H9 (cell line): Measurements from ENCODE around the gene MYH7. TPM values are rescaled to one million over a fixed set of nuclear protein-coding genes. Genes with fewer than 3 reads are reported as not detected.

Experiments
- DNase-seq: peaks from one replicate; pipeline ENCODE4 v3.0.0-alpha.2; 2017
- H2AFZ ChIP-seq: one replicate; pipeline ENCODE4 v1.6.1; 2013; ENCODE audit warnings: mild to moderate bottlenecking, low read length, control low read depth, moderate library complexity
- H2AK5ac ChIP-seq: 2 replicates; pipeline ENCODE4 v1.6.1; 2013; ENCODE audit warnings: low read length, control low read depth, mixed read lengths; ENCODE audit not compliant: insufficient read length
- H2BK120ac ChIP-seq: one replicate; pipeline ENCODE4 v1.6.1; 2013; ENCODE audit warnings: low read depth, mild to moderate bottlenecking, low read length, control low read depth, inconsistent platforms; ENCODE audit not compliant: poor library complexity, severe bottlenecking
- H2BK12ac ChIP-seq: 2 replicates; pipeline ENCODE4 v1.6.1; 2013; ENCODE audit warnings: low read length, control low read depth, mixed read lengths, low read depth; ENCODE audit not compliant: insufficient read length
- H2BK15ac ChIP-seq: 2 replicates; pipeline ENCODE4 v1.6.1; 2013; ENCODE audit warnings: low read depth, low read length, control low read depth
- H2BK20ac ChIP-seq: one replicate; pipeline ENCODE4 v1.6.1; 2013; ENCODE audit warnings: low read depth, mild to moderate bottlenecking, low read length, control low read depth, inconsistent platforms; ENCODE audit not compliant: poor library complexity, severe bottlenecking
- H2BK5ac ChIP-seq: 2 replicates; pipeline ENCODE4 v1.6.1; 2013; ENCODE audit warnings: low read length, control low read depth, mixed read lengths; ENCODE audit not compliant: insufficient read length
- H3K14ac ChIP-seq: 2 replicates; pipeline ENCODE4 v1.6.1; 2013; ENCODE audit warnings: low read length, control low read depth; ENCODE audit not compliant: insufficient read depth
- H3K18ac ChIP-seq: 2 replicates; pipeline ENCODE4 v1.6.1; 2013; ENCODE audit warnings: low read depth, mild to moderate bottlenecking, mixed read lengths, low read length, control low read depth; ENCODE audit not compliant: insufficient read length
- H3K23ac ChIP-seq: 2 replicates; pipeline ENCODE4 v1.6.1; 2013; ENCODE audit warnings: low read length, control low read depth, mixed read lengths, low read depth; ENCODE audit not compliant: insufficient read length
- H3K23me2 ChIP-seq: 2 replicates; pipeline ENCODE4 v1.6.1; 2013; ENCODE audit warnings: low read depth, mild to moderate bottlenecking, mixed read lengths, low read length, control low read depth; ENCODE audit not compliant: insufficient read length, poor library complexity, severe bottlenecking
- H3K27ac ChIP-seq: 2 replicates; pipeline ENCODE4 v1.5.1; 2013; ENCODE audit warnings: low read length, control low read depth, mixed read lengths, low read depth; ENCODE audit not compliant: insufficient read length
- H3K27me3 ChIP-seq: 2 replicates; pipeline ENCODE4 v1.6.1; 2013; ENCODE audit warnings: low read length, control low read depth, inconsistent platforms; ENCODE audit not compliant: insufficient read depth
- H3K4ac ChIP-seq: 2 replicates; pipeline ENCODE4 v1.6.1; 2013; ENCODE audit warnings: low read depth, mild to moderate bottlenecking, control low read depth, inconsistent platforms, low read length, moderate library complexity
- H3K4me1 ChIP-seq: 2 replicates; pipeline ENCODE4 v1.6.1; 2013; ENCODE audit warnings: low read length, control low read depth, inconsistent platforms; ENCODE audit not compliant: insufficient read depth
- H3K4me2 ChIP-seq: 2 replicates; pipeline ENCODE4 v1.6.1; 2013; ENCODE audit warnings: low read length, control low read depth, mixed read lengths; ENCODE audit not compliant: insufficient read length, insufficient read depth
- H3K56ac ChIP-seq: 2 replicates; pipeline ENCODE4 v1.6.1; 2013; ENCODE audit warnings: low read depth, mild to moderate bottlenecking, mixed read lengths, low read length, control low read depth; ENCODE audit not compliant: insufficient read length
- H3K79me1 ChIP-seq: 2 replicates; pipeline ENCODE4 v1.6.1; 2013; ENCODE audit warnings: low read depth, mild to moderate bottlenecking, moderate library complexity, low read length, control low read depth, inconsistent platforms; ENCODE audit not compliant: insufficient read depth, poor library complexity, severe bottlenecking
- H3K79me2 ChIP-seq: 2 replicates; pipeline ENCODE4 v1.6.1; 2013; ENCODE audit warnings: low read length, control low read depth, inconsistent platforms; ENCODE audit not compliant: insufficient read depth
- H3K9ac ChIP-seq: 2 replicates; pipeline ENCODE4 v1.6.1; 2013; ENCODE audit warnings: low read length, control low read depth, mixed read lengths; ENCODE audit not compliant: insufficient read length; ENCODE audit errors: extremely low read depth
- H3K9me3 ChIP-seq: one replicate; pipeline ENCODE4 v1.6.1; 2013; ENCODE audit warnings: low read depth, low read length, inconsistent platforms; ENCODE audit not compliant: control insufficient read depth
- H3T11ph ChIP-seq: one replicate; pipeline ENCODE4 v1.6.1; 2013; ENCODE audit warnings: mild to moderate bottlenecking, low read length, control low read depth, inconsistent platforms
- H4K20me1 ChIP-seq: one replicate; pipeline ENCODE4 v1.6.1; 2013; ENCODE audit not compliant: control insufficient read depth, insufficient read length, insufficient read depth
- H4K5ac ChIP-seq: 2 replicates; pipeline ENCODE4 v1.6.1; 2013; ENCODE audit warnings: low read depth, mild to moderate bottlenecking, mixed read lengths, low read length, control low read depth; ENCODE audit not compliant: insufficient read length
- H4K8ac ChIP-seq: replicated peaks from 2 replicates; pipeline ENCODE4 v1.6.1; 2013; ENCODE audit warnings: low read length, control low read depth, mixed read lengths, low read depth; ENCODE audit not compliant: insufficient read length
- H4K91ac ChIP-seq: 2 replicates; pipeline ENCODE4 v1.6.1; 2013; ENCODE audit warnings: low read depth, mild to moderate bottlenecking, moderate library complexity, mixed read lengths, low read length, control low read depth; ENCODE audit not compliant: insufficient read length
- H3K27ac Mint-ChIP-seq, 3 experiments: 2 replicates in 2 of 3; 3 replicates in 1 of 3; pipeline ENCODE4 v1.8.0; 2020 to 2021; ENCODE audit warnings: mixed read lengths in 3 of 3, mild to moderate bottlenecking in 1 of 3, moderate library complexity in 1 of 3
- H3K27me3 Mint-ChIP-seq: 2 replicates; pipeline ENCODE4 v1.8.0; 2021; ENCODE audit warnings: low read depth, mild to moderate bottlenecking, moderate library complexity, mixed read lengths
- H3K36me3 Mint-ChIP-seq, 3 experiments: 2 replicates in 2 of 3; 3 replicates in 1 of 3; pipeline ENCODE4 v1.8.0; 2020 to 2021; ENCODE audit warnings: low read depth in 3 of 3, mixed read lengths in 3 of 3; ENCODE audit not compliant: insufficient read depth in 1 of 3
- H3K4me1 Mint-ChIP-seq, 2 experiments: 2 replicates each; pipeline ENCODE4 v1.8.0; 2020; ENCODE audit warnings: mixed read lengths in 2 of 2
- H3K4me3 Mint-ChIP-seq, 2 experiments: 2 replicates in 1 of 2; 3 replicates in 1 of 2; pipeline ENCODE4 v1.8.0; 2020 to 2021; ENCODE audit warnings: mild to moderate bottlenecking in 2 of 2, mixed read lengths in 2 of 2, moderate library complexity in 1 of 2
- H3K9me3 Mint-ChIP-seq, 2 experiments: 2 replicates in 1 of 2; 3 replicates in 1 of 2; pipeline ENCODE4 v1.8.0; 2020; ENCODE audit warnings: mild to moderate bottlenecking in 2 of 2, mixed read lengths in 2 of 2, moderate library complexity in 1 of 2
- WGBS: extraction: QIAGEN DNeasy Blood & Tissue Kit; methylation state at CpG from one replicate; pipeline ENCODE4 v1.1.7; 2013; ENCODE audit warnings: missing lambda C conversion rate, low lambda C conversion rate, mixed read lengths; ENCODE audit not compliant: insufficient read length; ENCODE audit errors: extremely low coverage; 5-methylcytosine and 5-hydroxymethylcytosine counted together
- microRNA-seq: library from miRNA; unstranded; fragments of <30 nt; microRNA quantifications from one replicate; pipeline ENCODE4, GENCODE V29; 2020; ENCODE audit warnings: borderline microRNAs expressed
- total RNA-seq: library from RNA; stranded (reverse); gene quantifications from 2 replicates; pipeline ENCODE4 v1.2.1, GENCODE V29; 2021
- TF ChIP-seq, protein P1 (sequence below): fragments of 200-600 bp; sonication (generic); conservative IDR thresholded peaks from 3 replicates; pipeline ENCODE4 v1.8.0; 2021; ENCODE audit warnings: antibody characterized with exemption, mild to moderate bottlenecking

Gene MYH7
- total RNA-seq, 1 experiment from 2014 or later = not detected

DNA sequence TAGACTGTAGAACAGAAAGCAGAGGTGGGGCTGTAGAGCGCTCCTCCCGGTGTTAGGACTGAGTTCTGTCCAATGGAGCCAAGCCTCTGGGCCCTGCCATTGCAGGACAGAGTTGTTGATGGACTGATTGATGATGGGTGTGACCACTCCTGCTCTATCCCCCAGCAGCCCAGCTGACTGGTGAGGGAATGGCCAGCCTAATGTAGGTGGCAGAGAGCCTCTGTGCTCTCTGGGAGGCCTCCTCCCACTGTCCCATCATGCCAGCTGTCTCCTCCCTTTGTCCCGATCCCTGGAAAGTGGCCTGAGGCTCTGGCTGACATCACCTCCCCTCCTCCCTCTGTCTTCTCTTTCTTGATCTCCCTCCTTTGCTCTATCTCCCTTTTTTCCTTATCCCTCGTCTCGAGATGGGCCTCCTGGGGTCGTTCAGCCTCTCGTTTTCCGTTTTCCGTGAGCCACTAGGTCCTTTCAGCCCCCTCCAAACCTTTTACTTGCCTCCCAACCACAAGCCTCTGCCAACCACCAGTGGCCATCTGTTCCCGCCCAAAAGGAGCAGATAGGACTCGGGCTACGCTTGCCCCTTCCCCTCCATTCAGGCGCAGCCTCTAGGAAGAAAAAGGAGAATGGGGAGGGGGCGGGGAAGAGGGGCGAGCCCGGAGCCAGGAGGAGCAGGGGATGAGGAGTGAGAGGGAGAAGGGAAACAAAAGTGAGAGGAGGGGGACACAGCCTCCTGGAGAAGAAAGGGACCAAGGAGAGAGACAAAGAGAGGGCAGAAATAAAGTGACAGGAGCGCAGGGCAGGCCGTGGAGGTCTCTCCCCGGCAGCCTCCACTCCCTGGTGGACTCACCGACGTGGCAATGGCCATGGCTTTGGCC, 71.1 kb downstream of the MYH7 start:
- Mint-ChIP-seq H3K4me3 (peak overlapping the region; percentile 79 to 94), H3K27ac (peak overlapping the region; percentile 90 to 93 (median 90)), H3K9me3 (peaks cover 0 to 2% of the 10 kb centered on the region in 2 experiments; a peak in 1 of 5 replicates), H3K27me3 (peaks cover 29% of the 10 kb centered on the region), H3K36me3 (peaks cover 19 to 38% (median 25%) of the 10 kb centered on the region in 3 experiments), H3K4me1 (peaks cover 32 to 38% of the 10 kb centered on the region in 2 experiments)
- Histone ChIP-seq H2BK120ac (no peak overlapping the region), H3K4me2 (peak overlapping the region; percentile 56), H2BK5ac (no peak overlapping the region), H4K91ac (no peak overlapping the region), H3K27ac (no peak overlapping the region), H4K20me1 (no peaks in the 10 kb centered on the region), H2BK15ac (no peak overlapping the region), H3T11ph (no peak overlapping the region), H3K79me1 (no peaks in the 10 kb centered on the region), H4K8ac (no peak overlapping the region), H3K27me3 (no peaks in the 10 kb centered on the region; the same call in 1 of the 2 replicates), H4K5ac (no peak overlapping the region), H2BK20ac (no peak overlapping the region), H3K23me2 (peaks cover 23% of the 10 kb centered on the region), H3K4ac (no peak overlapping the region), H3K9ac (peak overlapping the region; percentile 18), H3K4me1 (peaks cover 4% of the 10 kb centered on the region; the same call in 1 of the 2 replicates), H3K79me2 (no peaks in the 10 kb centered on the region), H3K18ac (peak overlapping the region; percentile 9), H3K14ac (peak overlapping the region; percentile 34; the same call in 1 of the 2 replicates), H2AK5ac (no peak overlapping the region), H2BK12ac (no peak overlapping the region), H3K23ac (no peak overlapping the region), H3K56ac (no peak overlapping the region), H3K9me3 (no peaks in the 10 kb centered on the region), H2AFZ (no peak overlapping the region)
- peak; percentile 70 for DNase-seq
- TF ChIP-seq, protein P1, sequence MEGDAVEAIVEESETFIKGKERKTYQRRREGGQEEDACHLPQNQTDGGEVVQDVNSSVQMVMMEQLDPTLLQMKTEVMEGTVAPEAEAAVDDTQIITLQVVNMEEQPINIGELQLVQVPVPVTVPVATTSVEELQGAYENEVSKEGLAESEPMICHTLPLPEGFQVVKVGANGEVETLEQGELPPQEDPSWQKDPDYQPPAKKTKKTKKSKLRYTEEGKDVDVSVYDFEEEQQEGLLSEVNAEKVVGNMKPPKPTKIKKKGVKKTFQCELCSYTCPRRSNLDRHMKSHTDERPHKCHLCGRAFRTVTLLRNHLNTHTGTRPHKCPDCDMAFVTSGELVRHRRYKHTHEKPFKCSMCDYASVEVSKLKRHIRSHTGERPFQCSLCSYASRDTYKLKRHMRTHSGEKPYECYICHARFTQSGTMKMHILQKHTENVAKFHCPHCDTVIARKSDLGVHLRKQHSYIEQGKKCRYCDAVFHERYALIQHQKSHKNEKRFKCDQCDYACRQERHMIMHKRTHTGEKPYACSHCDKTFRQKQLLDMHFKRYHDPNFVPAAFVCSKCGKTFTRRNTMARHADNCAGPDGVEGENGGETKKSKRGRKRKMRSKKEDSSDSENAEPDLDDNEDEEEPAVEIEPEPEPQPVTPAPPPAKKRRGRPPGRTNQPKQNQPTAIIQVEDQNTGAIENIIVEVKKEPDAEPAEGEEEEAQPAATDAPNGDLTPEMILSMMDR = no peak
- no CpG with 5 or more reads among the region's 21 CpGs for WGBS

Small RNA genes within 50 kb of the gene (microRNA-seq; reads per million reads assigned to microRNA genes)
- 0.81 reads per million for gene MIR208A
- not detected for gene MIR208B

Other genes with a start within 250 kb of the MYH7 start
- 0.15 and 0.39 TPM in 2 replicates for gene RNF212B, start 197.7 kb downstream of the MYH7 start, total RNA-seq
- gene HOMEZ, start 149.5 kb downstream of the MYH7 start, total RNA-seq = 6.2 and 6.5 TPM in 2 replicates
- 2.6 and 3.9 TPM in 2 replicates for gene PPP1R3E, start 132.8 kb downstream of the MYH7 start, total RNA-seq
- gene BCL2L2, start 128.8 kb downstream of the MYH7 start, total RNA-seq = 8.4 and 8.8 TPM in 2 replicates
- 331 and 333 TPM in 2 replicates for gene PABPN1, start 114.2 kb downstream of the MYH7 start, total RNA-seq
- gene SLC22A17, start 82.8 kb downstream of the MYH7 start, total RNA-seq = 33.0 and 34.0 TPM in 2 replicates
- gene EFS, start 70.5 kb downstream of the MYH7 start, total RNA-seq = 31.9 and 32.1 TPM in 2 replicates
- not detected in 2 replicates for gene IL25, start 62.9 kb downstream of the MYH7 start, total RNA-seq
- gene CMTM5, start 58.6 kb downstream of the MYH7 start, total RNA-seq = not detected in 2 replicates
- 0.07 and 0.13 TPM in 2 replicates for gene MYH6, start 27.4 kb downstream of the MYH7 start, total RNA-seq
- gene NGDN, start 34.0 kb upstream of the MYH7 start, total RNA-seq = 51.7 and 53.1 TPM in 2 replicates
- gene ZFHX2, start 116.1 kb upstream of the MYH7 start, total RNA-seq = 19.2 and 19.4 TPM in 2 replicates
- 13.4 and 15.6 TPM in 2 replicates for gene THTPA, start 120.6 kb upstream of the MYH7 start, total RNA-seq
- gene AP1G2, start 132.1 kb upstream of the MYH7 start, total RNA-seq = 107 and 121 TPM in 2 replicates
- gene JPH4, start 143.1 kb upstream of the MYH7 start, total RNA-seq = 6.7 and 6.8 TPM in 2 replicates
- 0.66 and 0.77 TPM in 2 replicates for gene DHRS2, start 200.7 kb upstream of the MYH7 start, total RNA-seq